ENCODE results near the gene STAU1. TPM values are rescaled to one million over a fixed set of nuclear protein-coding genes. Genes with fewer than 3 reads are reported as not detected.

STAU1 gene
- total RNA-seq, 1 experiment from 2014 or later = 80.1 TPM

- Histone ChIP-seq H3K36me3 (peaks cover 93% of the 10 kb centered on the region), H3K4me3 (no peak overlapping the region)
These were observed 113.6 kb downstream of the STAU1 start for GRCh38 chr20:49074521-49074920.

More at GRCh38 chr20:49074521-49074920, 113.6 kb downstream of the STAU1 start:
- DNase-seq = no peak
- H3K27me3 ChIP-seq = no peaks in the 10 kb centered on the region
- H3K9me3 ChIP-seq = no peaks in the 10 kb centered on the region

Other genes with a start within 250 kb of the STAU1 start
- gene CSE1L, start 142.0 kb downstream of the STAU1 start, total RNA-seq (2014; rRNA removed; shearing (Covaris generic); ENCODE audit: low replicate concordance) = 290 and 418 TPM in 2 replicates
- 67.0 and 84.4 TPM in 2 replicates for gene DDX27, start 31.1 kb upstream of the STAU1 start, total RNA-seq (2014; rRNA removed; shearing (Covaris generic); ENCODE audit: low replicate concordance)
- 29.6 and 34.3 TPM in 2 replicates for gene ZNFX1, start 89.7 kb upstream of the STAU1 start, total RNA-seq (2014; rRNA removed; shearing (Covaris generic); ENCODE audit: low replicate concordance)

Measured in MG63 (cell line).